GM21367 (cell line): ENCODE measurements around the gene FGF14.

Experiments used
- ATAC-seq: cut with Tn5 transposase; IDR thresholded peaks from one replicate; pipeline ENCODE4 v1.9.1; 2021; ENCODE audit not compliant: unreplicated experiment

Gene FGF14

GRCh38 chr13:102401766-102402165, at the start of gene FGF14:
Gene FGF14, minus strand, starts transcription at chr13:102402048.
- no peak for ATAC-seq

DNA sequence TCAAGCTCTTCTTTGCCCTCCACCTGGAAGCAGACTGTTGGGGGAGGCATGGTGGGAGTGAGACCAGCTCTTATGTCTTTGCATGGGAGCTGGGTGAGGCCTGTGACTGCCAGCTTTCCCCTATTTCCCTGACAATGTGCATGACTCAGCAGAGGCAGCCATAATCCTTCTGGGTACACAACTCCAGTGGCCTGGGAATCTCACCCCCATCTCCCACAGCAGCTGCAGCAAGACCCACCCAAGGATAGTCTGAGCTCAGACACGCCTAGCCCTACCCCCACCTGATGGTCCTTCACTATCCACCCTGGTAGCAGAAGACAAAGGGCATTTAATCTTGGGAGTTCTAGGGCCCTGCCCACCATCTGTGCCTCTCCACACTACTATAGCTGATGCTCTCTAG, 41.4 kb upstream of the FGF14 start:
- ATAC-seq: no peak

DNA sequence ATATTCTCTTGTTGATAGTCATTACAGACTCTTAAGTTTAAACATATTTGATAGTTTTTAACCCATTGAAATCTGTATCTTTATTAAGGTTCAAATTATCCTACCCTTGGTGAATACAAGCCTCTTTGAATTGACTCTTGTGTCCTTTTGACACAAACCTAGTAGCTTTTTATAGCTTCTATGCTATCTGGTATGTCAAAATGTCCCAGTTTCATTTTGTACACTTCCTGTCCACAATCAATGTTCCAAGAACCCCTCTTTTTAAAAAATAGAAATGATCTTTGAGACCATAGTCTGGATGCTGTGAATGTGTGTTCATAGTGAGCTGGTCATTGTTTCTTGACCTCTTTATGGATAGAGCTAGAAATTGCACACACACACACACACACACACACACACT, 39.2 kb upstream of the FGF14 start:
- no peak for ATAC-seq

DNA sequence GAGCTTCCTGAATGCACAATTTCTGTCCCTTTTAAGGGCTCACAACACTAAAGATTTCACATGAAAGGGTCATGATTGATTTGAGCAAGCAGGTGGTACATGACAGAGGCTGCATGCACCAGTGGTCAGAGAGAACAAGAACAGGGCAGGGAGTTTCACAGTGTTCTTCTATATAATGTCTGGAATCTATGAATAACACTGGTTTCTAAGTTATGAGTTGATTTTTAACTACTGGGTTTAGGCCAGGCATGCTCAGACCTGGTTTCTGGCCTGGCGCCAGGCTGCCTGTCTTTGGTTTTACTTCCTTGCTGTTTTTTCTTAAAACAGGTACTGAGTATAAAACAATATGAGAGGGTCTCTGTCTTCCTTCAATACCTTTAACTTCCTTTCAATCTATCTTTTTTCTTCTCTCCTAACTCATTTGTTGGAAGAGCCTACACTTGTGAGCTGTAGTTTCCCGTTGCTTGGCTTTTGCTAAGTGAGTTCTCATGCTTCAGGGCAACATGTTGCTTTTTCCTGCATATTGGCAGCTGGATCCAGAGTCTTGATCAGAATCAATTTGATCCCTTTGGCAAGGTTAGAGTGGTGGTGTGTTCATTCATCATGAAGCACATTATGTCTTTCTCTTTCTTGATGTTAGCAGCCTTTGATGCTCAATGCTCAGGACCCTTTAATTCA, 38.5 kb upstream of the FGF14 start:
- ATAC-seq: peak; percentile 40

- ATAC-seq: no peak
Measured at GRCh38 chr13:102422690-102423089, 20.8 kb upstream of the FGF14 start.

DNA sequence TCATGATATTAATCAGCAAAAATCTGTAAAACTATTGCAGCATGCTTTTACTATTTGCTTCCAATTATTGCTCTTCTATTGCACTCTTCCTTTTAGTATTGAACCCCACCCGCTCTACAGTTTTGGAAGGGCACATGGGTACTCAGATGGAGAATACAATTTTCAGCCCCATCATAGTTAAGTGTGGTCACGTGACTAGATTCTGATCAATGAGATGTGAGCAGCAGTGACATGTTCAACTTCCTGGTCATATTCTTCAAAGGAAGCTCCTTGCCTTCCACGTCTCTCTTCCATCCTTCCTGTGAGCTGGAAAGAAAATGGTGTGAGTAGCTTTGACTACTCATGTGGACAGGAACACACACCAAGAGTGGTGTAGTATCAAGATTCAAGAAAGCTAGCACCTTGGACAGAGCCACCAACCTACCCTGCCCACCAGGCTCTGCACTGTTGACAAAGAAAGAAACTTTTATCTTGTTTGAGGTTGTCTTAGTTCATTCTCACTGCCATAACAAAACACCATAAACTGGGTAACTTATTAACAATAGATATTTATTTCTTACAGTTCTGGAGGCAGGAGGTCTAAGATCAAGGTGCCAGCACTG, 3.8 kb upstream of the FGF14 start:
- no peak for ATAC-seq

- ATAC-seq: peak; percentile 61
Measured at GRCh38 chr13:102402290-102402689, 442 bp upstream of the FGF14 start.

- no peak for ATAC-seq
Measured at GRCh38 chr13:102401265-102401664, 583 bp downstream of the FGF14 start.

DNA sequence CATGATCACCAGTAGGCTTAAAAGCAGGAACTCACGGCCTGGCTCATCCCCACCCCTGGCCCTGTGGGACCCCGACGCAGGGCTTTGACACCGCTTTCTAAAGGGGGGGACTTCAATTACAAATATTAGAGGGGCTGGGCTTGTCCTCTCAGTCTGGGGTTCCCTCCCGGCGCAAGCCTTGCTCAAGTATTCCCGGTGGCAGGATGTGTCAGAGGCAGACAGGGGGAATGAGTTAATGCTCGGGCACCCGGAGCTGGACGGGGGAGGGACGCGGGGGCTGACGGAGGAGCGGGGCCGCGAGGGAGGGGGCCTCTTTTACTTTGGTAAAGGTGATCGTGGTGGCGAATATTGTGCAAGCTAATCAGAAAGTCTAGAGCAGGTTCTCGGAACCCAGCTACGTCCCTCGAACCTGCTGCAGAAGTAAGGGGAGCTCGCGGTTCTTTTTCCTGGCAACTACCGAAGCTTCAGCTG, 1.1 kb downstream of the FGF14 start:
- ATAC-seq: no peak

DNA sequence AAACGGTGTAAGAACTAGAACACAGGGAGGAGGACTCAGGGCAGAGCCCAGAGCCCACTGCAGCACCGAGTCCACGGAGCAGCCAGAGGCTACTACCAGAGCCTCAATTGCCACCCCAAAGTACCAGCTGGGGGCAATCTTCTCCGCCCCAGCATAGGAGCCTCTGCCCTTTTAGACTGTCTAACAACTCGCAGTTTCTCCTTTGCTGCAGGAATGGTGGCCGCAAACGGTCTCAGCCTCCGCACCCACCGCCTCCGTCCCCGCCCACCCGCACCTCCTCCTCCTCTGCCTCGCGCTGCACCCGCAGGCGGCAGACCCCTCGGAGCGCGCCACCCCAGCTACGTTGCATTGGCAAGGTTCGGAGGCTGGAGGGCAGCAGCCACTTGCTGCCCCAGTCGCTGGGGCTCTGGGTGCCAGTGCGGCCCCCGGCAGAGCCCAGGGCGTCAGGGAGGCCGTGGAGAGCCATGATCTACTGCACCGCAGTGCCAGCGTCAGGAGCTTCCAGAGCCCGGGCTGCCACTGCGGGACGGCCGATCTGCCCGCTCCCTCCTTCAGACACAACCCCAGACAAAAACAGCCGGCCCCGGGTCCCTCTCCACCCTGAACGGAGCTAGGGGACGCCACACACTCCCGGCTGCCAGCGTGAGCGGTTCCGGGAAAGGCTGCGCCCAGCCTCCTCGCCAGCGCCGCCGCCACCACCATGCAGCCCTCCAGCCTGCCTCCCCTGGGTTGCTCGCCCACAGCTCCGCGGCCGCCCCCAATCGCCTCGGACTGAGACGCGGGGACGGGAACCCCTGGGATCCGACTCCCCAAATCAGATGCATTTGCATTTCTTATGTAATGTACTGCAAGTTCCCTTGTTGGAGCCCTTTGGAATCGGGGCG, 1.8 kb downstream of the FGF14 start:
- ATAC-seq: no peak

GRCh38 chr13:102395939-102396338, 5.9 kb downstream of the FGF14 start:
- no peak for ATAC-seq

- no peak for ATAC-seq
Measured at GRCh38 chr13:102395174-102395573, 6.7 kb downstream of the FGF14 start.

GRCh38 chr13:102394158-102395053, 7.4 kb downstream of the FGF14 start:
- ATAC-seq: peak; percentile 97

DNA sequence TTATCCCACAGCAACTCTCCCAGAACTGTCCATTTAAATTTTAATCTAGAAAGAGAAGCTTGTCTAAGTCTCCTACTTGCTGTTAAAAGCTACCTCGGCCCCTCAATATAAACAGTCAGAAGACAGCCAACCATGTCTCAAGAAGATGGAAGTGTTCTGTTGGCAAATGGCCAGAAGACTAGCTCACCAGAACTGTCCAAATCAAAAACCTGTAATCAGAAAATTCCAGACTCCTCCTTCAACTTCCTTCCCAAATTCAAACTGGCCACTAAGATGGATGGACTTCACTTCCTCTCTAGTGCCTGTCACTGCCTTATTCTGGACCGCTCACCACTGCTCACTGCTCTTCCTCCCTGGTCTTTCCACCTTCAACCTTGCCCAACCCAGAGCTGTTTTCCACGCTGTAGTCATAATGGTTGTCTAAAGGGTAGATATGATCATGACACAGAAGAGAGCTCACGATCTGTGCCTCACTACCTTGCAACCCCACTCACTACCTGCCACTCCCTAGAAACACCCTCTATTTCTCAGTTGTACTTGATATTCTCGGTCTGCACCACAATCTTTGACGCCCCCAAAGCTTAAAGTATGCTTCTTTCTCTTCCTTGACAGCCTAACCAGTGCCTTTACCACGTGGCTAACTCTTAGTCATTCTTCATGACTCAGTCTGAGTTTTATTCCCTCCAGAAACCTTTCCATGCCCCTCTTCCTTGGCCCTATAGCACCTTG, 9.2 kb downstream of the FGF14 start:
- no peak for ATAC-seq

DNA sequence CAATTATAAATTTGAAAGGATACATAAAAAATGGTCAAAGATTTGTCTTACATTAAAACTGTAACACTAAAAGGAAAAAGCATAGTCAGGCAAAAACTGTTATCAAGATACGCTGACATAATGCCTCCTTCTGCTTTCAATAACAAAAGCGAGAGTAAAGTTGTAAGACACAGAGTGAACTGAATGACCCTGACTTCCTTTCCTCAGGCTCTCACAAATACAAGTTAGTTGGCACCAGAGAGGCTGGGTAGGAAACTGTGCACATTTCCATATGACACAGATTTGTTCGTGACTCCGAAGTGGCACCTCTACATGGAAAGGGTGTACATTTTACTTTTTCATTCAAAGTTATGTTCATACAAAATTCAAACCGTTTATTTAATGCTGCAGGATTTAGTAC, 15.4 kb downstream of the FGF14 start:
- ATAC-seq: no peak

DNA sequence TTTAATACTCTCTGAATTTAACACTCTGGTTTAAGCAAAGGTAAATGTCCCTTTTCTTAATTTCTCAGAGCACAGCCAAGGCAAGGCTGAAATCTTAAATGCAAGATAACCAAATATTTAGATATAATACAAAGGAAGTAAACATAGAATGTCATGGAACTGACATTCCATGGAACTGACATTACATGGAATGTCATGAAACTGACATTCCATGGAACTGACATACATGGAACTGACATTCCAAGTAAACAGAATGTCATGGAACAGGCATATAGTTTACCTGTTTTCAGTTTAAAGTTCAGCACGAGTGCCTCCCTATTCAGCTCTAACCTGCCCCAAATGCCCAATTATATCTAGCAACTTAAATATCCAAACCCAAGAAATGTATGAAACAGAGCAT, 21.8 kb downstream of the FGF14 start:
- no peak for ATAC-seq

- ATAC-seq: no peak
Measured at GRCh38 chr13:102376318-102376717, 25.5 kb downstream of the FGF14 start.

GRCh38 chr13:102374726-102375125, 27.1 kb downstream of the FGF14 start:
- no peak for ATAC-seq

DNA sequence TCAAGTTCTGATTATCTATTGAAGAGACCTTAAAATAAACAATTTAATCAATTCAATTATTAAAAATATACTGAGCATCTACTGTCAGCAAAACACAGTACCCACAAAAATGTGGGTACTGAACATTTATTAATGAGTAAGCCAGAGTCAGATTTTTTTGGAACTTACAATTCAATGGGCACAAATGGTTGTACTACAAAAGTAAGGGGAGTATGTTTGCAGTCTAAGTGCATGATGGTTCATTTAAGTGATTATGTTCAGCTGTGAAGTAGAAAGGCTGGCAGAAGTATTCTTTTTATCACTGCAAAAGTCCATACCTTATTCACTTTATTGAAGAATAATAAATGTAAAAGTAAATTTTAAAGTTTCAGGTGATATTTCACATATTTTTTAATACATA, 27.6 kb downstream of the FGF14 start:
- ATAC-seq: no peak

- ATAC-seq: no peak
Measured at GRCh38 chr13:102373221-102373620, 28.6 kb downstream of the FGF14 start.
